ENCODE results near the gene GDF2.

GDF2 gene

GRCh38 chr10:47351899-47352815 lies 29.9 kb downstream of the GDF2 start:
- DNase-seq (ENCODE audit: low read depth in 2 of 2), result no peak

GRCh38 chr10:47353351-47353750 lies 31.1 kb downstream of the GDF2 start:
- DNase-seq (ENCODE audit: low read depth in 2 of 2), result no peak

- DNase-seq (ENCODE audit: low read depth in 2 of 2), result no peak
These were observed 31.9 kb downstream of the GDF2 start for GRCh38 chr10:47354165-47354564.

GRCh38 chr10:47354900-47355299 lies 32.6 kb downstream of the GDF2 start:
- DNase-seq (ENCODE audit: low read depth in 2 of 2), result no peak

- no peak for DNase-seq (ENCODE audit: low read depth in 2 of 2)
These were observed 34.5 kb downstream of the GDF2 start for GRCh38 chr10:47356708-47357107.

GRCh38 chr10:47357131-47357582 lies 34.9 kb downstream of the GDF2 start:
- DNase-seq (ENCODE audit: low read depth in 2 of 2), result no peak

GRCh38 chr10:47357911-47358310 lies 35.7 kb downstream of the GDF2 start:
- DNase-seq (ENCODE audit: low read depth in 2 of 2), result no peak

GRCh38 chr10:47358457-47358856 lies 36.2 kb downstream of the GDF2 start:
- DNase-seq (ENCODE audit: low read depth in 2 of 2), result no peak

GRCh38 chr10:47359101-47359500 lies 36.8 kb downstream of the GDF2 start:
- DNase-seq (ENCODE audit: low read depth in 2 of 2), result no peak

- DNase-seq (ENCODE audit: low read depth in 2 of 2), result no peak
These were observed 37.6 kb downstream of the GDF2 start for GRCh38 chr10:47359626-47360418.

GRCh38 chr10:47360419-47361040 lies 38.3 kb downstream of the GDF2 start:
- DNase-seq (ENCODE audit: low read depth in 2 of 2), result no peak

GRCh38 chr10:47361293-47361692 lies 39.0 kb downstream of the GDF2 start:
- no peak for DNase-seq (ENCODE audit: low read depth in 2 of 2)

GRCh38 chr10:47362199-47362598 lies 39.9 kb downstream of the GDF2 start:
- no peak for DNase-seq (ENCODE audit: low read depth in 2 of 2)

- DNase-seq (ENCODE audit: low read depth in 2 of 2), result no peak
These were observed 41.5 kb downstream of the GDF2 start for GRCh38 chr10:47363781-47364180.

GRCh38 chr10:47364366-47364765 lies 42.1 kb downstream of the GDF2 start:
- DNase-seq (ENCODE audit: low read depth in 2 of 2), result no peak

- DNase-seq (ENCODE audit: low read depth in 2 of 2), result no peak
These were observed 42.7 kb downstream of the GDF2 start for GRCh38 chr10:47364911-47365310.

- no peak for DNase-seq (ENCODE audit: low read depth in 2 of 2)
These were observed 43.4 kb downstream of the GDF2 start for GRCh38 chr10:47365431-47366180.

- DNase-seq (ENCODE audit: low read depth in 2 of 2), result no peak
These were observed 44.0 kb downstream of the GDF2 start for GRCh38 chr10:47366181-47366631.

GRCh38 chr10:47366731-47367460 lies 44.6 kb downstream of the GDF2 start:
- no peak for DNase-seq (ENCODE audit: low read depth in 2 of 2)

- DNase-seq (ENCODE audit: low read depth in 2 of 2), result no peak
These were observed 45.4 kb downstream of the GDF2 start for GRCh38 chr10:47367646-47368045.
